SK-N-SH treated with all-trans-retinoic acid at 6 μM for 48 hours (cell line): ENCODE measurements around the gene VAMP1.

Experiments
- ESRRG ChIP-seq: fragments of 250-450 bp; sonication (Bioruptor Pico); IDR thresholded peaks from 2 replicates; pipeline ENCODE4 v1.6.1; 2021; ENCODE audit warnings: mild to moderate bottlenecking
- OSR1 ChIP-seq: fragments of 250-450 bp; sonication (Bioruptor Pico); IDR thresholded peaks from 2 replicates; pipeline ENCODE4 v1.8.0; 2022; ENCODE audit warnings: moderate library complexity, mild to moderate bottlenecking, inconsistent platforms
- RARB ChIP-seq: fragments of 250-450 bp; sonication (Bioruptor Pico); IDR thresholded peaks from 2 replicates; pipeline ENCODE4 v1.8.0; 2021; ENCODE audit warnings: mild to moderate bottlenecking, moderate library complexity
- TOX ChIP-seq: fragments of 250-450 bp; sonication (Bioruptor Pico); IDR thresholded peaks from 2 replicates; pipeline ENCODE4 v1.8.0; 2021; ENCODE audit warnings: mild to moderate bottlenecking, moderate library complexity, borderline replicate concordance
- ZC3H10 ChIP-seq: fragments of 250-450 bp; sonication (Bioruptor Pico); IDR thresholded peaks from 2 replicates; pipeline ENCODE4 v1.5.1; 2021; ENCODE audit warnings: mild to moderate bottlenecking, moderate library complexity
- TF ChIP-seq, protein P1 (sequence below): fragments of 250-450 bp; sonication (Bioruptor Pico); IDR thresholded peaks from 2 replicates; pipeline ENCODE4 v1.5.0; 2020; ENCODE audit warnings: mild to moderate bottlenecking, moderate library complexity
- TF ChIP-seq, protein P2 (sequence below): fragments of 250-450 bp; sonication (Bioruptor Pico); IDR thresholded peaks from 2 replicates; pipeline ENCODE4 v1.5.1; 2020; ENCODE audit warnings: low read depth, mild to moderate bottlenecking, moderate library complexity

DNA sequence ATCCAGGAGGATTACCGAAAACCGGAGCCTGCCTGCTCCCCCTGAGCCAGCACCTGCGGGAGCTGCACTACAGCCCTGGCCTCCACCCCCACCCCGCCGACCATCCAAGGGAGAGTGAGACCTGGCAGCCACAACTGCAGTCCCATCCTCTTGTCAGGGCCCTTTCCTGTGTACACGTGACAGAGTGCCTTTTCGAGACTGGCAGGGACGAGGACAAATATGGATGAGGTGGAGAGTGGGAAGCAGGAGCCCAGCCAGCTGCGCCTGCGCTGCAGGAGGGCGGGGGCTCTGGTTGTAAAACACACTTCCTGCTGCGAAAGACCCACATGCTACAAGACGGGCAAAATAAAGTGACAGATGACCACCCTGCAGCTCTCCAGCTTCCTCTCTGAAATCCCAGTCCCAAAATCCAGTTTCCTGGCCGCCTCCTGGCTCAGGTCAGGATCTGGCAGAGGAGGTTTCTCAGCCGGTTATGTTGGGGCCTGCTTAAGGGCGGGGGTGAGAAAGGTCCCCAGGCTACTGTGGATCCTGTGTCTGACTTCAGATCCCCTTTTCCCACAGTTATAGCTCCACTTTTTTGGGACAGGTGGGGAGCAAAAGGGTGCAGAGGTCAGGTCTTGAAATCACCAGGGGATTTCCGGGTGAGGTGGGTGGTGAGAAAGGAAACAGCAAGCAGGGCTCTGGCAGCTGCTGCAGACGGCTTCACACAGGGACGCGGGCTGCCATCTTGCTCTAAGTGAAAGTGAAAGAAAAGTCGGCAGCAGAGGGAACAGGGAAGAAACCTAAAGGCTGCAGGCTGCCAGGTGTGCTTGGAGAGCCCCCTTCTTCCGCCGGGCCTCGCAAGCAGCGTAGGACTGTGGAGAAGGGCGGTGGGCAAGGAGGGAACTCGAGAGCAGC lies 18.9 kb downstream of the VAMP1 start, which contains the start of gene TAPBPL:
- TF ChIP-seq RARB (CRISPR knock-in tag) (no peak), OSR1 (CRISPR knock-in tag) (no peak), ZC3H10 (no peak), TOX (no peak), ESRRG (no peak)
- TF ChIP-seq, protein P1, sequence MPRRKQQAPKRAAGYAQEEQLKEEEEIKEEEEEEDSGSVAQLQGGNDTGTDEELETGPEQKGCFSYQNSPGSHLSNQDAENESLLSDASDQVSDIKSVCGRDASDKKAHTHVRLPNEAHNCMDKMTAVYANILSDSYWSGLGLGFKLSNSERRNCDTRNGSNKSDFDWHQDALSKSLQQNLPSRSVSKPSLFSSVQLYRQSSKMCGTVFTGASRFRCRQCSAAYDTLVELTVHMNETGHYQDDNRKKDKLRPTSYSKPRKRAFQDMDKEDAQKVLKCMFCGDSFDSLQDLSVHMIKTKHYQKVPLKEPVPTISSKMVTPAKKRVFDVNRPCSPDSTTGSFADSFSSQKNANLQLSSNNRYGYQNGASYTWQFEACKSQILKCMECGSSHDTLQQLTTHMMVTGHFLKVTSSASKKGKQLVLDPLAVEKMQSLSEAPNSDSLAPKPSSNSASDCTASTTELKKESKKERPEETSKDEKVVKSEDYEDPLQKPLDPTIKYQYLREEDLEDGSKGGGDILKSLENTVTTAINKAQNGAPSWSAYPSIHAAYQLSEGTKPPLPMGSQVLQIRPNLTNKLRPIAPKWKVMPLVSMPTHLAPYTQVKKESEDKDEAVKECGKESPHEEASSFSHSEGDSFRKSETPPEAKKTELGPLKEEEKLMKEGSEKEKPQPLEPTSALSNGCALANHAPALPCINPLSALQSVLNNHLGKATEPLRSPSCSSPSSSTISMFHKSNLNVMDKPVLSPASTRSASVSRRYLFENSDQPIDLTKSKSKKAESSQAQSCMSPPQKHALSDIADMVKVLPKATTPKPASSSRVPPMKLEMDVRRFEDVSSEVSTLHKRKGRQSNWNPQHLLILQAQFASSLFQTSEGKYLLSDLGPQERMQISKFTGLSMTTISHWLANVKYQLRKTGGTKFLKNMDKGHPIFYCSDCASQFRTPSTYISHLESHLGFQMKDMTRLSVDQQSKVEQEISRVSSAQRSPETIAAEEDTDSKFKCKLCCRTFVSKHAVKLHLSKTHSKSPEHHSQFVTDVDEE (CRISPR knock-in tag), result no peak
- TF ChIP-seq, protein P2, sequence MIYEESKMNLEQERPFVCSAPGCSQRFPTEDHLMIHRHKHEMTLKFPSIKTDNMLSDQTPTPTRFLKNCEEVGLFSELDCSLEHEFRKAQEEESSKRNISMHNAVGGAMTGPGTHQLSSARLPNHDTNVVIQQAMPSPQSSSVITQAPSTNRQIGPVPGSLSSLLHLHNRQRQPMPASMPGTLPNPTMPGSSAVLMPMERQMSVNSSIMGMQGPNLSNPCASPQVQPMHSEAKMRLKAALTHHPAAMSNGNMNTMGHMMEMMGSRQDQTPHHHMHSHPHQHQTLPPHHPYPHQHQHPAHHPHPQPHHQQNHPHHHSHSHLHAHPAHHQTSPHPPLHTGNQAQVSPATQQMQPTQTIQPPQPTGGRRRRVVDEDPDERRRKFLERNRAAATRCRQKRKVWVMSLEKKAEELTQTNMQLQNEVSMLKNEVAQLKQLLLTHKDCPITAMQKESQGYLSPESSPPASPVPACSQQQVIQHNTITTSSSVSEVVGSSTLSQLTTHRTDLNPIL, result no peak
